CD4-positive, alpha-beta T cell (primary cell): ENCODE data around the gene MACROH2A1. TPM values are rescaled to one million over a fixed set of nuclear protein-coding genes. Genes with fewer than 3 reads are reported as not detected.

Experiments
- ATAC-seq: fragments of 200-7000 bp; cut with Tn5 transposase; one replicate; pipeline ENCODE4 v1.10.0; 2022; ENCODE audit warnings: mild to moderate bottlenecking; ENCODE audit not compliant: poor library complexity
- CTCF ChIA-PET: fragments of 350-600 bp; sonication (Branson Sonifier 250); formaldehyde crosslinking; loops from one replicate; lab custom pipeline; 2021; ENCODE audit warnings: antibody characterized with exemption, inconsistent platforms; lab: Charles Lee
- POLR2A ChIA-PET: fragments of 350-600 bp; sonication (Branson Sonifier 250); formaldehyde crosslinking; loops from one replicate; lab custom pipeline; 2021; ENCODE audit warnings: antibody characterized with exemption, inconsistent platforms; lab: Charles Lee
- DNase-seq, 14 experiments: peaks; one replicate each; pipeline ENCODE4 v3.0.0-alpha.2; 2013 to 2020; ENCODE audit warnings: mixed read lengths in 2 of 14
- H3K27ac ChIP-seq, 2 donors: one replicate each; pipeline versions ENCODE4 v1.5.1 to v1.7.0; 2013; ENCODE audit warnings: low read length in 2 of 2, low read depth in 1 of 2, mild to moderate bottlenecking in 1 of 2
- H3K27me3 ChIP-seq, 2 experiments: 1 replicate in 1 of 2; 2 replicates in 1 of 2; pipeline versions ENCODE4 v1.6.1 to v1.7.0; 2013; ENCODE audit warnings: low read length in 2 of 2, control low read depth in 1 of 2, mild to moderate bottlenecking in 1 of 2, moderate library complexity in 1 of 2; ENCODE audit not compliant: insufficient read depth in 2 of 2, control insufficient read depth in 1 of 2
- H3K36me3 ChIP-seq: one replicate; pipeline ENCODE4 v1.6.1; 2013; ENCODE audit warnings: low read length, control low read depth; ENCODE audit not compliant: insufficient read depth
- H3K4me1 ChIP-seq: one replicate; pipeline ENCODE4 v1.6.1; 2013; ENCODE audit warnings: low read length, control low read depth; ENCODE audit not compliant: insufficient read depth
- H3K4me3 ChIP-seq: one replicate; pipeline ENCODE4 v1.5.1; 2013; ENCODE audit warnings: mild to moderate bottlenecking, low read length, moderate library complexity
- H3K9me3 ChIP-seq, 2 experiments: 1 replicate in 1 of 2; 2 replicates in 1 of 2; pipeline versions ENCODE4 v1.6.1 to v1.7.0; 2013; ENCODE audit warnings: low read length in 2 of 2, mild to moderate bottlenecking in 2 of 2, control low read depth in 1 of 2, moderate library complexity in 1 of 2; ENCODE audit not compliant: control insufficient read depth in 1 of 2, insufficient read depth in 1 of 2
- H3K27ac Mint-ChIP-seq: one replicate; pipeline ENCODE4 v1.8.0; 2020; ENCODE audit warnings: mixed read lengths
- H3K27me3 Mint-ChIP-seq: one replicate; pipeline ENCODE4 v1.8.0; 2021; ENCODE audit warnings: mixed read lengths
- H3K36me3 Mint-ChIP-seq: one replicate; pipeline ENCODE4 v1.8.0; 2021; ENCODE audit warnings: low read depth, mixed read lengths
- H3K4me1 Mint-ChIP-seq: one replicate; pipeline ENCODE4 v1.8.0; 2021; ENCODE audit warnings: low read depth, mixed read lengths
- H3K4me3 Mint-ChIP-seq: one replicate; pipeline ENCODE4 v1.8.0; 2020; ENCODE audit warnings: mild to moderate bottlenecking, mixed read lengths
- H3K9me3 Mint-ChIP-seq: one replicate; pipeline ENCODE4 v1.8.0; 2020; ENCODE audit warnings: mixed read lengths
- intact Hi-C, 2 experiments: fragments of 100-400 bp; cut with DNase I in 1 of 2; cut with micrococcal nuclease in 1 of 2; formaldehyde crosslinking; loops; one replicate each; pipeline versions ENCODE4 v1.15.1 to v1.9.0; 2023 to 2025; cut with DNase I, micrococcal nuclease
- total RNA-seq, 174 experiments: library from RNA in 2 of 174; stranded (reverse) in 2 of 174; gene quantifications; one replicate each; pipeline ENCODE4 v1.2.3 and lab custom pipeline; 2021 to 2026
- TF ChIP-seq, protein P1 (sequence below): fragments of 200-600 bp; IDR thresholded peaks from one replicate; pipeline ENCODE4 v1.8.0; 2022; ENCODE audit warnings: antibody characterized with exemption, mild to moderate bottlenecking

The MACROH2A1 gene
- total RNA-seq, 2 experiments from 2014 or later = 114 to 120 TPM

GRCh38 chr5:135423846-135424168, 24.8 kb upstream of the MACROH2A1 start:
- H3K27me3 ChIP-seq = peaks cover 8 to 33% of the 10 kb centered on the region in 2 experiments
- Mint-ChIP-seq H3K36me3 (no peaks in the 10 kb centered on the region), H3K27me3 (peaks cover 56% of the 10 kb centered on the region), H3K27ac (no peak overlapping the region), H3K4me1 (peaks cover 6% of the 10 kb centered on the region), H3K4me3 (no peak overlapping the region), H3K9me3 (peaks cover 15% of the 10 kb centered on the region)
- no peak overlapping the region for H3K27ac ChIP-seq
- intact Hi-C loops = no loop called here
- peaks cover 0 to 8% of the 10 kb centered on the region in 2 experiments for H3K9me3 ChIP-seq
- H3K4me3 ChIP-seq = no peak overlapping the region
- ChIA-PET POLR2A (no interaction called here), CTCF (no interaction called here)
- DNase-seq (no peak), ATAC-seq (no peak)
- peaks cover 3% of the 10 kb centered on the region for H3K4me1 ChIP-seq
- no peaks in the 10 kb centered on the region for H3K36me3 ChIP-seq
- TF ChIP-seq, protein P1, sequence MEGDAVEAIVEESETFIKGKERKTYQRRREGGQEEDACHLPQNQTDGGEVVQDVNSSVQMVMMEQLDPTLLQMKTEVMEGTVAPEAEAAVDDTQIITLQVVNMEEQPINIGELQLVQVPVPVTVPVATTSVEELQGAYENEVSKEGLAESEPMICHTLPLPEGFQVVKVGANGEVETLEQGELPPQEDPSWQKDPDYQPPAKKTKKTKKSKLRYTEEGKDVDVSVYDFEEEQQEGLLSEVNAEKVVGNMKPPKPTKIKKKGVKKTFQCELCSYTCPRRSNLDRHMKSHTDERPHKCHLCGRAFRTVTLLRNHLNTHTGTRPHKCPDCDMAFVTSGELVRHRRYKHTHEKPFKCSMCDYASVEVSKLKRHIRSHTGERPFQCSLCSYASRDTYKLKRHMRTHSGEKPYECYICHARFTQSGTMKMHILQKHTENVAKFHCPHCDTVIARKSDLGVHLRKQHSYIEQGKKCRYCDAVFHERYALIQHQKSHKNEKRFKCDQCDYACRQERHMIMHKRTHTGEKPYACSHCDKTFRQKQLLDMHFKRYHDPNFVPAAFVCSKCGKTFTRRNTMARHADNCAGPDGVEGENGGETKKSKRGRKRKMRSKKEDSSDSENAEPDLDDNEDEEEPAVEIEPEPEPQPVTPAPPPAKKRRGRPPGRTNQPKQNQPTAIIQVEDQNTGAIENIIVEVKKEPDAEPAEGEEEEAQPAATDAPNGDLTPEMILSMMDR = no peak

DNA sequence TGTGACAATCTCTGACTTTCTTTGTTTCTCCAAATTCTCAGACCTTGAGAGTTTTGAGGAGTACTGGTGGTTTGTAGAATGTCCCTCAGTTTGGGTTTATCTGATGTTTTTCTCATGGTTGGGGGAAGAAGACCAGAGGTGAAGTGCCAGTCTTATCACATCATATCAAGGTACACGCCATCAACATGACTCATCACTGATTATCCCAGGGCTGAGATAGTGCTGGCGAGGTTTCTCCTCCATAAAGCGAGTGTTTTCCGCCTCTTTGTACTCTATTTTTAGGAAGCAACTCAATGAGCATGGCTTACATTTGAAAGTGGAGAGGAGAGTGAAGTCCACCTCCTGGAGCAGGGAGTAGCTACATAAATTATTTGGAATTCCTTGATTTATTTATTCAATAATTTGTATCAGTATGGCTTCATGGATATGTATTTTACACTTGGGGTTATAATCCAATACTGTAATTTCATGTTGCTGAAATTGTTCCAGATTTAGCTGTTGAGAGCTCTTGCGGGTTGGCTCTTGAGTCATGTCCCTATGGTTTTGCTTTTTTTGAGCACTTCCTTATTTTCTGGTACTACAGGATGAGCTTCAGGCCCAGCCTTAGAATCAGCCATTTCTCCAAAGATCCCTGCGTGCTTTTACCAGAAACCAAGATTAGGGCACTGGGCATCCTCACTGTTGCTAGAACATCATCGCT, 24.3 kb upstream of the MACROH2A1 start:
- POLR2A ChIA-PET = no interaction called here
- intact Hi-C loops = no loop called here

DNA sequence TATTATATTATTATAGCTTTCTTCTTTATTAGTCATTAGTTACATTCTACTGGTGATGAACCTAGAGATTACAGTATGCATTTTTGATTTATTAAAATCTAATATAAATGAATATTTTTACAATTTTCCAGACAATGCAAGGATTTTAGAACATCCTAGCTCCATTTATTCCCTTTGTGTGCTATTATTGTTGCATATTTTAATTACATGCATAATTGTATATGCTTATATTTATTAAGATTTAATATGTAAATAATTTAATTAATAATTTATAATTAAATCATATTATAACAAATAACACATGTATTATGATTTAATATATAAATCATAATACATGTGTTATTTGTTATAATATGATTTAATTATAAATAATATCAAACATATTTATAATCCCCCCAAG, 23.4 kb upstream of the MACROH2A1 start:
- Mint-ChIP-seq H3K27me3 (peaks cover 66% of the 10 kb centered on the region), H3K9me3 (peaks cover 14% of the 10 kb centered on the region), H3K36me3 (no peaks in the 10 kb centered on the region), H3K4me1 (peaks cover 6% of the 10 kb centered on the region), H3K27ac (no peak overlapping the region), H3K4me3 (no peak overlapping the region)
- POLR2A ChIA-PET = no interaction called here
- peaks cover 0 to 8% of the 10 kb centered on the region in 2 experiments for H3K9me3 ChIP-seq
- H3K36me3 ChIP-seq = no peaks in the 10 kb centered on the region
- ATAC-seq (no peak), DNase-seq (no peak)
- CTCF ChIA-PET = no interaction called here
- peaks cover 3% of the 10 kb centered on the region for H3K4me1 ChIP-seq
- TF ChIP-seq, protein P1 = no peak
- intact Hi-C loops = no loop called here
- H3K4me3 ChIP-seq = no peak overlapping the region
- no peak overlapping the region for H3K27ac ChIP-seq
- H3K27me3 ChIP-seq = peaks cover 14 to 29% of the 10 kb centered on the region in 2 experiments

More for the DNA sequence above, 24.3 kb upstream of the MACROH2A1 start:
- Histone ChIP-seq H3K4me3 (no peak overlapping the region), H3K4me1 (peaks cover 3% of the 10 kb centered on the region), H3K27ac (no peak overlapping the region), H3K36me3 (no peaks in the 10 kb centered on the region), H3K27me3 (peaks cover 14 to 29% of the 10 kb centered on the region in 2 experiments), H3K9me3 (peaks cover 0 to 8% of the 10 kb centered on the region in 2 experiments)
- TF ChIP-seq, protein P1 = no peak
- no peak overlapping the region for H3K27ac Mint-ChIP-seq
- no peak for DNase-seq
- peaks cover 59% of the 10 kb centered on the region for H3K27me3 Mint-ChIP-seq
- ATAC-seq = no peak
- H3K9me3 Mint-ChIP-seq = peaks cover 14% of the 10 kb centered on the region
- H3K4me3 Mint-ChIP-seq = no peak overlapping the region
- no peaks in the 10 kb centered on the region for H3K36me3 Mint-ChIP-seq
- CTCF ChIA-PET = no interaction called here
- peaks cover 6% of the 10 kb centered on the region for H3K4me1 Mint-ChIP-seq
